Pulmonary artery endothelial cell (primary cell): Measurements from ENCODE around the gene MMP13. TPM values are rescaled to one million over a fixed set of nuclear protein-coding genes. Genes with fewer than 3 reads are reported as not detected.
"Not testable (repeated sequence)": the region's sequence is repeated elsewhere in the genome, so short reads cannot be mapped to it uniquely, and the experiment has no call there.

Source experiments
- DNase-seq: peaks from one replicate; pipeline ENCODE4 v3.0.0-alpha.2; 2011; ENCODE audit warnings: low read depth, low spot score
- total RNA-seq: library from RNA; depleted of rRNA; stranded (reverse); fragments of >200 nt; gene quantifications from 2 replicates; pipeline ENCODE4 v1.2.3, GENCODE V29; 2014

The MMP13 gene
- not detected in 2 replicates for total RNA-seq

DNA sequence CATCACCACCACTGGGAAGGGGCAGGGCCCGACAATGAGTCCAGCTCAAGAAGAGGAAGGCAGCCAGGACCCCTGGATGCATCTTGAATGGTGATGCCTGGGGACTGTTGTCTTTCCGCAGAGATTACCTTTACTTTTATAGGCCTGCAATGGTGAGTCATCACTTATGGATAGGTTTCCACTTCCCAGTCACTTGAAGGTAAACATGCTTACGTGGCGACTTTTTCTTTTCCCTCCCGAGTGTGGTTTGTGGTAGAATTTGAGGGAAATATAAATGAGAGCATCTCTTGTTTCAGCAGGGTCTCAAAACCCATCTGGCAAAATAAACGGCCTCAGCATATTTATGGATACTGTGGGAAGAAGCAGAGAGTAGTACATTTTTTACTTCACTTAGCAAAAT is at the start of gene MMP13:
MMP13 (minus strand) TSS at position 109 of the 400 bp plus-strand sequence; CDS start at position 82, 27 bp downstream.
- no peak for DNase-seq

DNA sequence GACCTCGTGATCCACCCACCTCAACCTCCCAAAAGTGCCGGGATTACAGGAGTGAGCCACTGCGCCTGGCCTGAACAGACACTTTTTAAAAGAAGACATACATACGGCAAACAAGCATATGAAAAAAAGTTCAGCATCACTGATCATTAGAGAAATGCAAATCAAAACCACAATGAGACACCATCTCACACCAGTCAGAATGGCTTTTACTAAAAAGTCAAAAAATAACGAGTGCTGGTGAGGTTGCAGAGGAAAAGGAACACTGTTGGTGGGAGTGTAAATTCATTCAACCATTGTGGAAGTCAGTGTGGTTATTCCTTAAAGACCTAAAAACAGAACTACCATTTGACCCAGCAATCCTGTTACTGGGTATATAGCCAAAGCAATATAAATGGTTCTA is 48.7 kb upstream of the MMP13 start:
- DNase-seq = not testable (repeated sequence)

DNA sequence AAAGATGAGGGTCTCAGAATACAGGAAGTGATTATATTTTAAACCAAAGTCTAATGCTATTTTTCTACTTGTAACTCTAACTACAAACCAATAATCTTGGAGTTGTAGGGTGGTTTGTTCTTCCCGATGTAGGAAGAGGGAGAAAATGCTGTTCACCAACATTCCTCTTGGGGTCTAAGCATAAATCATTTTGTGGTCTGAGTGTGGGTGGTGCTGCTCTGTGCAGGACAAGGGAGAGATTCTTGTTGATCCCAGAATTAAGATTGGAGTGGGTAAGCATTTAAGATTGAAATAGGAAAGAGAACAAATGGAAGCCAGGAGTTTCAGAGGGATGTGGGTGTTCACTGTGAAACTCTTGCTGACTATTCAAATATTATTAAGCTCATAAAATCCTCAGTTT is 38.6 kb upstream of the MMP13 start:
- DNase-seq = no peak

DNA sequence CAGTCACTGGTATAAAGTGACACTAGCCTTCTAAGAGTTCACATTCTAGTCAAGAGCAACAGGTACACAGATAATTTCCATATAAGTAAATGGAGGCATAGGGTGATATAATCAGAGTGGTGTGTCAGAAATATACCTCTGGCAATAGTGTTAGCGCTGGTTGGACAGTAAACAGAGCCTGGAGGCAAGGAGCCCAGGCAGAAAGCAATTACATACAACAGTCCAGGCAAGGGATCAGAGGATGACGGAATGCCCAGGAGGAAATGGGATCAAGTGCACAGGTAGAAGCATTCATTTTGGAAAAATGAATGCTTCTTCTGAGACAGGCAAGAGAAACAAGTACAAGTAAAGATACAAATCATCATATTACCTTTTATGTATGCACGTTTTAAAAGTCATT is 36.2 kb upstream of the MMP13 start:
- DNase-seq = no peak

DNA sequence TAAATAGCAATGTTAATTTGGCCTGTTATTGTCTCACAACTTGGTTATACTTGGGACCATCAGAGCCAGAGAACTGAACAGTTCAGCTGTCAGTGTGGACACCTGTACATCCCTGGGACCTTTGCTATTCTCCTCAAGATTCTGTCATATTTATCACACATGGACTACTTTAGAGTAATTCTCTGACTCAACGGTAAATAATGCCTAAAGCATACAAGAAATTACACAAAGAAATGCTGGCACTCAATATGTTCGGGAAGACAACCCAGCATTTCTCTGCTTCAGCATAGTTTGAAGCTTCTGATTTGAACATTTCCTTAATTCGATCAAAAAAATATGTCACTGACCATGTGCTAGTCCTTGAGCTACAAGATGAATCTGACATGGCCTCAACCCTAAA is 34.6 kb upstream of the MMP13 start:
- DNase-seq = no peak

DNA sequence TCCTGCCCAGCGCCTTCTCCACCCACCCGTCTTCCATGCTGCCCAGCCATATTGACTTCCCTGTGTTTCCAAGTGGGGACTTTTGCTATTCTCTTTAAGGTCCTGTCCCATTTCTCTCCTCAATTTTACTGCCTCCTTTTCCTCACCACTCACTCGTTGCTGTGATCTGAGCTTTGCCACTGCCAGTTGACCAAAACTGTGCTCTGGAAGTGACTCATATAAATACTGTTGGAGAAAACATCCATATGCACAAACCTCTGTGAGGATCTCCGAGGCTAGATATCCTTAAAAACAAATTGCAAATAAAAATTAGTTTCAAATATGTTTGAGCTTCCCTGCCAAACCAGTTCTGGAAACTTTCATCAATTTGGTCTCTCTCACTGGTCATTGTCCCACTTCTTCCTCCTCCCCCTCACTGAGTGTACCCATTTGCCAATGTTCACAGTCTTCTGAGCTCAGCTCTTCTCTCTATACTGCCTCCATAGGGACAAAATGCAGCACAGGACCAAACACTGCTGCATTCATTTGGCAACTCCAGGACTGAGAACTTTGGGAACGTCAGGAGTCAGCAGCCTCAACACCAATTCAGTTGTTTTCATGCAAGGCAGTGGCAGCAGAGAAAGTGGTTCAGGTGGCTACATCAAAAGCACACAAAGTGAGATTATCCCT is 34.0 kb upstream of the MMP13 start:
- DNase-seq = no peak

DNA sequence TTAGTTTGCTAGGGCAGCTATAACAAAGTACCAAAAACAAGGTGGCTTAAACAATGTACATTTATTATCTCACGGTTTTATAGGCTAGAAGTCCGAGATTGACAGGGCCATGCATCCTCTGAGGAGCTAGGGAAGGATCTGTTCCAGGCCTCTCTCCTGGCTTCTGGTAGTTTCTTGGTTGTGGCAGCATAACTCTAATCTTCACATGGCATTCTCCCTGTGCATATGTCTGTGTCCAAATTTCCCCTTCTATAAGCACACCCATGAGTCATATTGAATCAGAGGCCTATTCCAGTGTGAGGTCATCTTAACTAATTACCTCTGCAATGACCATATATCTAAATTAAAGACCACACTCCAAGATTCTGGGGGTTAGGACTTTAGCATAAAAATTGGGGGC is 31.3 kb upstream of the MMP13 start:
- DNase-seq = no peak

DNA sequence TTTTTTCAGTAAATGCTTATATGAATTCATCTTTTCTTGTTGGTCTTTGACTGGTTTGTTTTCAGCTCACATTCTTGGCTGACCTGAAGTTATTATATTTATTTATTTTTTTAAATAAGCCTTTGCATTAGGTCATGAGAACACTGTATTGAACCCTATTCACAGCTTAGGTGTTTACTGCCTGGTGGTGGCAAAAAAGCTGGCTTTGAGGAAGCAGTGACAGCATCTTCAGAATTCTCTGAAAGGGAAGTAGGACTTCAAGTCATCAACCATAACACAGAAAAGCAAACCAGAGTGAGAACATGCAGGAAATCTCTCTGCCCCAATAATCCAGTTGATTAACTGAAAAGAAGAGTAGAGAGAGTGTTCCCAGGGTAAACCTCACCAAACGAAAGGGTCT is 30.3 kb upstream of the MMP13 start:
- DNase-seq = no peak

DNA sequence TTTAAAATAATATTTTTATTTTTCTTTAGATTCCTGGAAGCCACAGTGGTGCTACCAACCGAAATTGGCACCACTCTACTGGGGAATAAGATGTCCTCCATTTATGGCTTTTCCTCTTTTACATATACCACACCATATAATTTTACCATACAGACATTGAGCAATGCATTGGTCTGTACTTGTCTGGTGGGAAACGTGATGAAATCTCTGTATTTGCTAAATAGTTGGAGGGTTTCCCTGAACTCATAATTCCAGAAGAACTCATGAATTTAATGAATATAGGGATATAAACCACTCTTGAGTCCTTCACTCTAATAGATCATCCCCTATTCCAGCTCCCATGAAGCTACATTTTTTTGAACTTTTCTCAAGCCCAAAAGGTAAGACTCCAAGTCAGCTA is 28.0 kb upstream of the MMP13 start:
- DNase-seq = no peak

DNA sequence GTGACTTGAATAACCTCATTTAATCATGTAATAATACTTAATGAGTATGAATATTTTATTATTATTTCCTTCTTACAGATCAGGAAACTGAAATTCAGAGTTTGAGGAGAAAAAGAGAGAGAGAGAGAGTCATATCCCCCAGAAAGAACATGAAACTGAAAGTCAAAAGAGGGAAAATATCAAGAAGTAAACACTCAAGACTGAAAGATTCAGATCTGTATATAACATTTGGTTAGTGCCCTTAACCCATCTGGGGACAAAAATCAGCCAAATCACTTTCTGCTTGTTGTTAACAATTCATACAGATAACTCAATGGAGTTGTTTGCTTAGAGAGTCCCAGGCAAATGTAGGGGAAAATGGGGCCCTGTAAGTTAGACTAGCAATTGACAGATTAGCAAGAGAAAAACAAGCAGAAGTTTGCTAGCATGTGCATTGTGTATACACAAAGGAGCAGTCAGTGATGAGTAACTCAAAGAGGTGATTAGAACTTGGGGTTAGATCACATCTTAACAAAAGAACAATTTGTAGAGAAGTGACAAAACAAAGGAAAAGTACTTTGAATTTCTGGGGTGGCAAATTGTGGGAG is 25.9 kb upstream of the MMP13 start:
- DNase-seq = no peak

DNA sequence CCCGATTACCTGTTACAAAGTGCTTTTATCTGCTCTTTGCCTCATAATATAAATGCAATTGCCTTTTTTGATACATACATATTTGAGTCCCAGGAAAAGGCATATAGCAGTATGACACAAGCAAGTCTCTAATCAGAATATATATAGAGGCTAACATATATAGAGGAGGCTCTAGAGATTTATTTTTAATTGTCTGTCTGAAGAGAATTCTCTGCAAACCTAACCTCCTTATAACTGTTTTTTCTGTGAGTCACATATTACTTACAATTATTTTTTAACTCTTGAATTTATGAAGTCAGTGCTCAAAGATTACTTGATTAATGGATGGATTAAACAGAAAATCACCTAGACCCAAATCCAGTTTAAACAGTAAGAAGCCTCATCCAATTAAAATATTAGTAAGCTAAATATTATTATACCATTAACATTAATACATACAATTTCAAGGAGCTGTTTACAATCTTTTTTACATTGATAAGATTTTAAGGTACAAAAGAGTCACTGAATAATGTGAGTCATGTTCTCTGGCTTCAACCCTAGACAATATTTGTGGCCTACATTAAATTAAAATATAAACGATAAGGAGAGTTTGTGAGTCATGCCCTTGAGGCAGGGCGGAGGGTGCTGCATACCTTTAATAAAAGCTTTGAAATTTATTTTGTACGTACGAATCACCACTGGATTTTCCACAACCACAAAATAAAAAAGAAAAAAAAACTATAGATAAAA is 19.2 kb upstream of the MMP13 start:
- peak; percentile 32 for DNase-seq

DNA sequence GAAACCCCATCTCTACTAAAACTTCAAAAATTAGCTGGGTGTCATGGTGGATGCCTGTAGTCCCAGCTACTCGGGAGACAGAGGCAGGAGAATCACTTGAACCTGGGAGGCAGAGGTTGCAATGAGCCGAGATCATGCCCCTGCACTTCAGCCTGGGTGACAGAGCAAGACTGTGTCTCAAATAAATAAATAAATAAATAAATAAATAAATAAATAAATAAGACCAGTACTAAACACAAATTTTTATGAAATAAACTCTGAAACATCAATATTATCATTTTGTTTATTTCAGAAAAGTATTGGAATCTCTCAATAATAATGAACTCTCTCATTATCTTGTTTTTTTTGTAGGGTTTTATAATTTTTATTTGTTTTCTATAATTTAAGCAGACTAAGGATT is 18.2 kb upstream of the MMP13 start:
- not testable (repeated sequence) for DNase-seq

DNA sequence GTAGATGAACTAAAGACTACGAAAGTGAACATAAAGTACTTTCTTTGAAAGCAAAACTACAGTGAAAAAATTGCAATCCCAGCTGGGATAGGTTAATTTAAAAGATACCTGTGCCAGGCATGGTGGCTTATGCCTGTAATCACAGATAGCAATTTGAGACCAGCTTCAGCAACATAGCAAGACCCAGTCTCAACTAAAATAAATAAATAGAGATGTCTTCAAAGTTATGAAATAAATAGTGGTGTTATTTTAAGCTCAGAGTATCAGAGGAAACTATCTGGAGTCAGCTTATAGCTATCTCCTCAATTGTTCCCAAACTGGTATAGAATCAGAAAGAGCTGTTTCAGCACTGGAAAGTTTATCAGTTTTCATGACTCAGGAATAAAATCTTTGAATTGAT is 17.3 kb upstream of the MMP13 start:
- no peak for DNase-seq

DNA sequence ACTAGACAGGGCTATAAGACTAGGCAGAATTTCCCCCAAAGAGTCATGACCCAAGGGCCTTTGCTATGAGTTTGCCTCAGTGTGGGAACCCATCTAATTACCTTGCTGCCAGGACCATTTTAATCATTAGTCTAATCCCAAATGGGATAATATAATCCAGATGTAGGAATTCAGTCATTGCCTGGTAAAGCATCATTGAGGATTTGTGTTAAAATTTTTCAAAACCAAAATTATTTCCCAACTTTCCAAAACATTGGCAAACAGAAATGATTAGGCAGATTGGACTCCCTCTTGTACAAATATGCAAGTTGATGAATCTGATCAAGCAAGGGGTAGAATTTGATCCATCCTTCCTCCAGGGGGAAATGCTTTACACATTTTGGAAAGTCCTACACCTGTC is 16.2 kb upstream of the MMP13 start:
- no peak for DNase-seq

DNA sequence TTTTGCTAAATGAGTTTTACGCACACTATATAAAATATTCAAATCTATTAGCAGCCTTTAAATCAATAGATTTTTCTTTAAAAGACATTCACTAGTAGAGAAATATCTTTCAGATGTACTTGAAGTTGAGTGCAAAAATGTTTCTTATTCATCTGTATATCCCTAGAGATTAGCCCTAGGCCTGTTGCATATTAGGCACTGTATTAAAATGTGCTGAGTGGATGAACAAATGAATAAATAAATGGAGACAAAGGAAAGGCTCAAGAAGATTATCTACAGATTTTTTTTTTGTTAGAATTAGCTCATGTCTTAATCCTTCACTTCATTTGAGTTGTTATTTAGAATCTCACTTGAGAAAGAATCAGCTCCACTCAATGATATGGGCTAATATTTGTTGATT is 12.0 kb upstream of the MMP13 start:
- DNase-seq = no peak

DNA sequence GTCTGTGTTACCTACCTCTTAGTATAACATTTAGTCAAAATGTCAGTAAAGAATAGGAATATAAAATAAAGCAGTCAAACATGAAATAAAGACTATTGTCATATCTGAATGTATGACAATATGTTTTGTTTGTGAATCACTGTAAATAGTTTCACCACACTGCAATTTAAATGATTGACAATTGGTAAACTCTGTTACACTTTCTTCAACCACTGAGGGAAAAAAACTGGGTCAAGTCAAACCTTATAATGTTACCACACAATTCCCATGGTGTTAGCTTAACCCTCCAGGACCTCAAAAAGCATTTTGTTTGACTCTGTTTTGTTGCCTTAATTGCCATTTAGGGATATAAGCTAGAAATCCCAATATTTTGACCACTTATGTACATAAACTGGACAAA is 10.5 kb upstream of the MMP13 start:
- DNase-seq = no peak

DNA sequence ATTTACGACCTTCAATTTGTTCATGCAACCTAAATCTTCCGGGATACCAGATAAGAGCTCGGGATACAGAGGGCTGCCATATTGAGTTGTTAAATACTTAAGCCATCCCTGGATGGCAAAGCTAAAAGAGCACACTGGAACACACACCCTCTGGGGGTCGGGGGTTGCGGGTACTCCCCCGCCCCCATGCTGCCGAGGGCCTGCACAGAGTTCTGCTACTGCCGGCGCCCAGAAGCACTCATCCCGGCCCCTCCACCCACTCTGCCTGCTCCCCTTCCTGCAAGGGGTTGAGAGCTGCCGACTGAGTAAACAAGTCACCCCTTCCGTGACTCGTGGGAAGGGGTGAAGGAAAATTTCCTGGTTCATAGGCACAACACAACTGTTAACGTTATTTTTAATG is 9.3 kb upstream of the MMP13 start:
- no peak for DNase-seq

DNA sequence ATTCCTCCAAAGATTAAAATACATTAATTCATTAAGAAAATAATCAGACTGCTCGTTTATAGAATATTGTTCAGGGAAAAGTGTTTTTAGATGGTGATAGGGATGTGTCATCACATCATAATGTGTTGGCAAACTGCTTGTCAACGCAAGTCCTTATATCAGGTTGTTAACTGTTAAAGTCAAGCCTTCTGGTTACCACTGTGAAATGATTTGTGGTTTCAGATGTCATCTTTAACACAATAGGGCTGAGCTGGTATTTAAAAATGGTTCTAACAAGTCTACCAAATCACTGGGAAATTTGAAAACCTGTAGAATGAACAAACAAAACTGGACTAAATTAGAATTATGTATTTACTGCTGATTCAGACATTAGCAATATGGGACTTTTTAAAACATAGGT is 2.4 kb upstream of the MMP13 start:
- DNase-seq = no peak

DNA sequence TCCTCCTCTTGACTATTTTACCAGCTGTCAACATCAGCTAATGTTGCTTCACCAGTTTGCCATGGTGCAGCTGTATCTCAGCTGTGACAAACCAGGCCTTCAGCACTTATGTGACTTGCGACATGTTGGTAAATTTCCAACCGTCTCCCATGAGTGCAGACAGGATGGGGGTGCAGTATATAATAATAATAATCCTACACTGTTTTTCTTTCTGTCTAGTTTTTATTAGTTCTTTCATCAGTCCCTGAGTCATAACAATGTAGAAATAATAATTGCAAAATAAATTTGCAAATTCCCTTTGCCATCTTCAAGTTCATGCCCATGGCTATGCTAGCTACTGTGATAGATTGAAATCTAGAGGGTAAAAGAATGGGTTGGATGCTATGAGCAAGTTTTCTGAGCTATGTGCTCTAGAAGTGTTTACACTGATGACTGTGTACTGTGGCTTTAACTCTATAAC is 4.9 kb downstream of the MMP13 start:
- DNase-seq = no peak

DNA sequence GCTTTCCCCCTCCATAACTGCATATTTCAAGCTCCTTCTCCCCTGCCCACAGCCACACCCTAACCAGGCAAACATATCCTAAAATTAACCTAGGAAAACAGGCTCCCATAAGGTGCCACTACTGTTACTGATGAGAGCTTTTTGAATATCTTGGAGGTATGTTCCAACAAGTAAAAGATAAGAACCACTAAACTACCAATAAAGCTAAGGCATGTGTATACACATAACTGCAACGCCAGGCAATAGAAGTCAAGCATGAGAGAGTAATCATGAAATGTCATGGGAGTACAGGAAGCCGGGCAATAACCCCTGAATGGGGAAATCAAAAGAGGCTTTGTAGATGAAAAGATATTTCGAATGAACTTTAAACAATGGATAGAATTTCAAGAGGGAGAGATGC is 9.3 kb downstream of the MMP13 start:
- no peak for DNase-seq

DNA sequence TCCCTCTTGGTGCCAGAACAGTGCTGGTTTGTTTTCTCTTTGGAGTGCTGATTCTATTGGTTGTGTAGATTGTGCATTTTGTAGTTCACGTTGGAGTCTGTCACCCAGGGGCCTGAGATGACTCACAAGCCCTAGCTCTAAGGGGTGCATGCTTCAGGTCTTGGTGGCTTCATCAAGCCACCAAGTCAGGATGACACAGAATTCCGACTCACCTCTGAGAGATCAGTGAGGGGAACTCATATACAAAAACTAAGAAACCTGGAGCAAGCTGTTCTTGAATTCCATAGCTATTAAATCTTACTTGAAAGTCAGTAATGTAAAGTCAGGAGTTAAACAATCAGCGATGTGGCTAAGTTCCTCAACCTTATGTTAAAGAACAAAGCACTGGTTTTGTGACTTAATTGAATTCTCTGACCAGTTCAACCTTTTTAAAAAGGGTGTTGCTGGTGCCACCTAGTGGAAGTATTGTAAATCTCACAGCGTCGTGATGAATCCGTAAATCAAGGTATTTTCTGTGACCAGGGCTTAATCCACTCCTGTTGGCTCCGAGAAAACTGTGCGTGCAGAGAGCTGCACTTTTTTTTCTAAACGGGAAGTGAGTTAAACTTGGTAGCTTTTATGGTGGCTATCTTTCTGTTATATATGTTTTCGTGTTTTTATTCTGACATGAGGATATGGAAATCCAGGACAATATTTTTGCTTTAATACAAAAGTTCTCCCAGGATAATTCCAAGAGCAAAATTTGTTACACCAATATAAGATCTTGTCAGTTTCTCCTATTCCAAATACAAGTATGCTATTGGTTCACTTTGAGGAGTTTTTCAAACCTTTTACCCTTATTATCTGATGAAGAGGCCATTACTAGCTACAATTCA is 14.6 kb downstream of the MMP13 start:
- peak; percentile 20 for DNase-seq
